A549 (cell line): Measurements from ENCODE around the gene SMARCD1. TPM values are rescaled to one million over a fixed set of nuclear protein-coding genes. Genes with fewer than 3 reads are reported as not detected.

ENCODE experiments used
- ATAC-seq, 2 experiments: fragments of 200-7000 bp in 1 of 2; fragments of >200 bp in 1 of 2; cut with Nextera tagmentation in 1 of 2; cut with Tn5 transposase in 1 of 2; 3 replicates each; pipeline versions ENCODE4 v1.8.0 to v1.9.1; 2018 to 2020; ENCODE audit warnings: mild to moderate bottlenecking in 1 of 2, moderate library complexity in 1 of 2
- CTCF ChIA-PET: fragments of 300-600 bp; sonication (Branson Sonifier 250); formaldehyde crosslinking; extraction: SDS; loops from one replicate; lab custom pipeline; 2021; ENCODE audit warnings: antibody characterized with exemption, inconsistent platforms; lab: Yijun Ruan, JAX
- POLR2A ChIA-PET: fragments of 350-600 bp; formaldehyde crosslinking; extraction: SDS; loops from one replicate; lab custom pipeline; 2021; ENCODE audit warnings: antibody characterized with exemption, inconsistent platforms; lab: Yijun Ruan, JAX
- DNase-seq, 2 experiments: peaks; one replicate each; pipeline versions ENCODE4 v3.0.0 to v3.0.0-alpha.2; 2011 to 2016; ENCODE audit warnings: low read depth in 1 of 2, low spot score in 1 of 2
- FAIRE-seq: peaks from 2 replicates; lab custom pipeline; 2011; peaks lifted over from hg19 to GRCh38; lab: Jason Lieb, UNC
- H3K27ac ChIP-seq, 2 experiments: fragments of >200 bp; sonication (Bioruptor Twin); formaldehyde crosslinking; 3 replicates each; pipeline ENCODE4 v1.5.1; 2016 to 2017
- H3K4me1 ChIP-seq: fragments of >200 bp; sonication (Bioruptor Twin); formaldehyde crosslinking; 3 replicates; pipeline ENCODE4 v1.6.1; 2016
- H3K4me2 ChIP-seq: fragments of >200 bp; sonication (Bioruptor Twin); formaldehyde crosslinking; 3 replicates; pipeline ENCODE4 v1.6.1; 2016
- H3K4me3 ChIP-seq: fragments of >200 bp; sonication (Bioruptor Twin); formaldehyde crosslinking; 3 replicates; pipeline ENCODE4 v1.5.1; 2016
- H3K9me3 ChIP-seq: fragments of >200 bp; sonication (Bioruptor Twin); formaldehyde crosslinking; 3 replicates; pipeline ENCODE4 v1.6.1; 2016
- ATOH8 ChIP-seq: fragments of 250-450 bp; sonication (Bioruptor Pico); IDR thresholded peaks from 2 replicates; pipeline ENCODE4 v1.5.0; 2020; ENCODE audit warnings: low read depth, mild to moderate bottlenecking, moderate library complexity
- CBX2 ChIP-seq: fragments of 200-600 bp; sonication (generic); IDR thresholded peaks from 2 replicates; pipeline ENCODE4 v1.6.1; 2016; ENCODE audit warnings: low read depth, mild to moderate bottlenecking, borderline replicate concordance
- CBX8 ChIP-seq: fragments of 200-600 bp; sonication (generic); IDR thresholded peaks from 2 replicates; pipeline ENCODE4 v1.6.1; 2016
- CHD2 ChIP-seq: fragments of 150-350 bp; IDR thresholded peaks from 2 replicates; pipeline ENCODE4 v1.6.1; 2014; ENCODE audit warnings: low read length; ENCODE audit not compliant: partially characterized antibody
- CHD4 ChIP-seq: fragments of 200-600 bp; sonication (generic); IDR thresholded peaks from 2 replicates; pipeline ENCODE4 v1.6.1; 2016; ENCODE audit warnings: antibody characterized with exemption, mild to moderate bottlenecking, borderline replicate concordance
- EHF ChIP-seq: fragments of 250-450 bp; sonication (Bioruptor Pico); IDR thresholded peaks from 2 replicates; pipeline ENCODE4 v1.5.0; 2020; ENCODE audit warnings: mild to moderate bottlenecking
- ESRRA ChIP-seq: fragments of 150-350 bp; IDR thresholded peaks from 2 replicates; pipeline ENCODE4 v1.6.1; 2014; ENCODE audit warnings: mild to moderate bottlenecking, low read length, borderline replicate concordance
- FOSL2 ChIP-seq, 2 experiments: fragments of 450-650 bp in 1 of 2; fragments of >200 bp in 1 of 2; sonication (Bioruptor Twin) in 1 of 2; formaldehyde crosslinking; IDR thresholded peaks; 2 replicates each; pipeline versions ENCODE4 v1.5.0 to v1.6.1; 2016 to 2020; ENCODE audit warnings: mild to moderate bottlenecking in 1 of 2, moderate library complexity in 1 of 2
- FOXS1 ChIP-seq: fragments of 250-450 bp; sonication (Bioruptor Pico); IDR thresholded peaks from 2 replicates; pipeline ENCODE4 v1.5.0; 2020; ENCODE audit warnings: mild to moderate bottlenecking, moderate library complexity
- HDAC2 ChIP-seq: fragments of 200-600 bp; sonication (generic); IDR thresholded peaks from 2 replicates; pipeline ENCODE4 v1.6.1; 2016
- HMGXB4 ChIP-seq: fragments of 250-450 bp; sonication (Bioruptor Pico); IDR thresholded peaks from 2 replicates; pipeline ENCODE4 v1.5.0; 2021; ENCODE audit warnings: mild to moderate bottlenecking, moderate library complexity, borderline replicate concordance
- HOXA7 ChIP-seq: fragments of 250-450 bp; sonication (Bioruptor Pico); IDR thresholded peaks from 2 replicates; pipeline ENCODE4 v1.5.0; 2020; ENCODE audit warnings: mild to moderate bottlenecking, moderate library complexity
- JUN ChIP-seq, 2 experiments: fragments of >200 bp; sonication (Bioruptor Twin); formaldehyde crosslinking; IDR thresholded peaks; 2 replicates in 1 of 2; 3 replicates in 1 of 2; pipeline ENCODE4 v1.6.1; 2016 to 2017
- JUNB ChIP-seq: fragments of >200 bp; sonication (Bioruptor Twin); formaldehyde crosslinking; IDR thresholded peaks from 2 replicates; pipeline ENCODE4 v1.6.1; 2016
- POLR2A ChIP-seq: IDR thresholded peaks from 2 replicates; pipeline ENCODE4 v1.6.1; 2012; ENCODE audit warnings: mild to moderate bottlenecking, low read length
- POLR2AphosphoS2 ChIP-seq: conservative IDR thresholded peaks from 2 replicates; pipeline ENCODE4 v1.6.1; 2012; ENCODE audit warnings: low read length, improper control_type of control experiment, inconsistent platforms
- RFX5 ChIP-seq: fragments of 450-650 bp; IDR thresholded peaks from 2 replicates; pipeline ENCODE4 v1.7.1; 2014; ENCODE audit warnings: antibody characterized with exemption, mild to moderate bottlenecking, moderate library complexity
- RNF2 ChIP-seq: fragments of 200-600 bp; sonication (generic); IDR thresholded peaks from 2 replicates; pipeline ENCODE4 v1.6.1; 2016; ENCODE audit warnings: low read depth, mild to moderate bottlenecking, antibody characterized with exemption, moderate library complexity, borderline replicate concordance
- SMC3 ChIP-seq: fragments of >200 bp; sonication (Bioruptor Twin); formaldehyde crosslinking; IDR thresholded peaks from 3 replicates; pipeline ENCODE4 v1.6.1; 2018; ENCODE audit warnings: inconsistent platforms
- TFCP2L1 ChIP-seq: fragments of 250-450 bp; sonication (Bioruptor Pico); IDR thresholded peaks from 2 replicates; pipeline ENCODE4 v1.5.0; 2021; ENCODE audit warnings: mild to moderate bottlenecking
- ZFP36 ChIP-seq: fragments of 450-650 bp; IDR thresholded peaks from 2 replicates; pipeline ENCODE4 v1.6.1; 2014; ENCODE audit warnings: borderline replicate concordance; ENCODE audit not compliant: partially characterized antibody
- ZNF302 ChIP-seq: fragments of 250-450 bp; sonication (Bioruptor Pico); IDR thresholded peaks from 2 replicates; pipeline ENCODE4 v1.9.0; 2021; ENCODE audit warnings: inconsistent platforms, mild to moderate bottlenecking, moderate library complexity
- ZSCAN20 ChIP-seq: fragments of 250-450 bp; sonication (Bioruptor Pico); IDR thresholded peaks from 2 replicates; pipeline ENCODE4 v1.8.0; 2022; ENCODE audit warnings: mild to moderate bottlenecking, moderate library complexity
- WGBS: methylation state at CpG from one replicate; pipeline ENCODE4 v1.1.6; 2017; ENCODE audit errors: missing lambda C conversion rate; 5-methylcytosine and 5-hydroxymethylcytosine counted together
- polyA plus RNA-seq, 4 experiments: library from polyadenylated mRNA; depleted of rRNA in 3 of 4; stranded (reverse); fragments of >200 nt; fragmentation: RNase III in 1 of 4; extraction: RNeasy Plus Mini Kit Qiagen cat#74134 plus additional on column Dnase treatment in 1 of 4; gene quantifications; 2 replicates in 3 of 4; 3 replicates in 1 of 4; pipeline ENCODE4 v1.2.3, GENCODE V29; 2011 to 2017
- TF ChIP-seq, protein P1 (sequence below): fragments of 450-650 bp; IDR thresholded peaks from 2 replicates; pipeline ENCODE4 v1.6.1; 2014; ENCODE audit warnings: antibody characterized with exemption
- TF ChIP-seq, protein P2 (sequence below): IDR thresholded peaks from 2 replicates; pipeline ENCODE4 v1.6.1; 2012; ENCODE audit warnings: low read depth, borderline replicate concordance
- TF ChIP-seq, protein P3 (sequence below): IDR thresholded peaks from 2 replicates; pipeline ENCODE4 v1.6.1; 2012

SMARCD1 gene
- polyA plus RNA-seq, 2 of the 4 experiments (the other 2 are of a cell fraction), result 62.5 to 80.7 TPM

DNA sequence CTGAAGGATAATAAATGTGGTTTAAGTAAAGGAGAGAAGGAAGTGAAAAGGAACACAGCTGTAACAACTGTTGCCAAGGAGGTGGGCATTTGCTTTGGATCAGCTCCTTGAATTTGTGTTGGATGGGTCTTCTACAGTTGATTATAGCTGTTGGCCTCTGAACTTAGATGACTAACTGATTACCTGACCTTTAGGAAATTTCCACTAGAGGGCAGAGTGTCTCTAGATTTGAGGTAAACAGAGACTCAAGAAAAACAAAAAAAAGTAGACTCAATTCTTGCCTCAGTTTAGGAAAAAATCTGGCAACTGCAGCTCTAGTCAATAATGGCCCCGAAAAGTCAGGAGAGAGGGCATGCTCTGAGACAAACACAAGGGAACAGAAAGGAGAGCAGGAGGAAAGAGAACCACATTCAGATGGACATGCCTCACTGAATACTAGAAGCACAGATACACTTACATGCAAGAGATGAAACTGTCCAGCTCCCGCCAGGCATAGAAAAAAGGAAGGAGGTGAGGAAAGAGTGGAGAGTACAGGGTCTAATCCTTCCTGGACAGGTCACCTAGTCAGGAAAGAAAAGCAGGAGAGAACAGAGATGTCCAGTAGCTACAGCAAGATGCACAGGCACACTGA, 47.5 kb downstream of the SMARCD1 start:
- WGBS, result 91% methylated on average over 2 of the region's 2 CpGs
- no peak for ATAC-seq
- no peak for DNase-seq
- FAIRE-seq, result no peak
- Histone ChIP-seq H3K4me1 (no peaks in the 10 kb centered on the region), H3K27ac (no peak overlapping the region), H3K4me3 (no peak overlapping the region), H3K4me2 (no peak overlapping the region), H3K9me3 (no peaks in the 10 kb centered on the region)
- TF ChIP-seq, protein P1, sequence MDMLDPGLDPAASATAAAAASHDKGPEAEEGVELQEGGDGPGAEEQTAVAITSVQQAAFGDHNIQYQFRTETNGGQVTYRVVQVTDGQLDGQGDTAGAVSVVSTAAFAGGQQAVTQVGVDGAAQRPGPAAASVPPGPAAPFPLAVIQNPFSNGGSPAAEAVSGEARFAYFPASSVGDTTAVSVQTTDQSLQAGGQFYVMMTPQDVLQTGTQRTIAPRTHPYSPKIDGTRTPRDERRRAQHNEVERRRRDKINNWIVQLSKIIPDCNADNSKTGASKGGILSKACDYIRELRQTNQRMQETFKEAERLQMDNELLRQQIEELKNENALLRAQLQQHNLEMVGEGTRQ, result no peak
- TF ChIP-seq JUNB (no peak), CBX2 (no peak), FOXS1 (CRISPR knock-in tag) (no peak), CHD4 (no peak), JUN (IDR thresholded peaks at IDR 0.05) (no peak), TFCP2L1 (CRISPR knock-in tag) (no peak), RFX5 (no peak), ZFP36 (no peak), HDAC2 (no peak), HOXA7 (no peak)
- TF ChIP-seq, protein P2, sequence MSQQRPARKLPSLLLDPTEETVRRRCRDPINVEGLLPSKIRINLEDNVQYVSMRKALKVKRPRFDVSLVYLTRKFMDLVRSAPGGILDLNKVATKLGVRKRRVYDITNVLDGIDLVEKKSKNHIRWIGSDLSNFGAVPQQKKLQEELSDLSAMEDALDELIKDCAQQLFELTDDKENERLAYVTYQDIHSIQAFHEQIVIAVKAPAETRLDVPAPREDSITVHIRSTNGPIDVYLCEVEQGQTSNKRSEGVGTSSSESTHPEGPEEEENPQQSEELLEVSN, result no peak
- ChIA-PET POLR2A (no interaction called here), CTCF (interaction anchor here (0.9 to 13.4 kb wide), 5 partner anchors 17 to 183 kb away, joined by 3 to 128 read pairs (median 3); partner anchors contain the start of genes COX14 and SMARCD1)

DNA sequence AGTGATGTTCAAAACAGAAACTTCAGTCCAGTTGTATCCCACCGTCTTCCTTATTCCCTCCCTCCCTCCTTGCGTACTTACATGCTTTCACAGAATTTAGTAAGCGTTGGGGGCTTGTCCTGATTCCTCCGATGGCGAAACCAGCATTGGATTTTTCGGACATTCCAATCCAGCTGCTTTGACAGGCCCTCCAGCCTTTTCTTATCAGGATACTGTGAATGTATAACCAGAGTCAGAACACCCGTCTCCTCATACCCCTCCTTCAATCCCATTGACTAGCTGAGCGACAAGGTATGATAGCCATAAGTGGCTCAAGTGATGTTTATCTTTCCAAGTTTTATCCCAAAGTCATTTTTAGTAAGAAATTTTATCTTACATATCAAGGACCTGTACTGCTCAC, 57.9 kb downstream of the SMARCD1 start:
- no peak for FAIRE-seq
- Histone ChIP-seq H3K9me3 (no peaks in the 10 kb centered on the region), H3K4me2 (no peak overlapping the region), H3K4me1 (no peaks in the 10 kb centered on the region), H3K4me3 (no peak overlapping the region), H3K27ac (no peak overlapping the region)
- ChIA-PET CTCF (interaction anchor here (0.7 to 1.7 kb wide), 3 partner anchors 59 to 176 kb away, joined by 3 read pairs; no protein-coding TSS in a partner anchor), POLR2A (no interaction called here)
- no peak for DNase-seq
- 78% methylated on average over 8 of the region's 8 CpGs for WGBS
- no peak for ATAC-seq
- TF ChIP-seq, protein P3, sequence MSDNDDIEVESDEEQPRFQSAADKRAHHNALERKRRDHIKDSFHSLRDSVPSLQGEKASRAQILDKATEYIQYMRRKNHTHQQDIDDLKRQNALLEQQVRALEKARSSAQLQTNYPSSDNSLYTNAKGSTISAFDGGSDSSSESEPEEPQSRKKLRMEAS, result no peak
- TF ChIP-seq ATOH8 (CRISPR knock-in tag) (no peak), ZNF302 (no peak), JUN (IDR thresholded peaks at IDR 0.05) (no peak), CHD2 (no peak), POLR2AphosphoS2 (no peak), EHF (no peak), ZFP36 (no peak), HMGXB4 (CRISPR knock-in tag) (no peak), CBX8 (no peak), ZSCAN20 (CRISPR knock-in tag) (no peak), SMC3 (no peak), ESRRA (no peak), FOSL2 (IDR thresholded peaks at IDR 0.05) (no peak), FOSL2 (CRISPR knock-in tag; IDR thresholded peaks at IDR 0.05) (no peak), HDAC2 (no peak), RNF2 (no peak), POLR2A (no peak), HOXA7 (no peak)
